Left renal pelvis (tissue), 4 donors: ENCODE measurements around the gene ATP1A2. TPM values are rescaled to one million over a fixed set of nuclear protein-coding genes. Genes with fewer than 3 reads are reported as not detected.
"Not testable (repeated sequence)": the region's sequence is repeated elsewhere in the genome, so short reads cannot be mapped to it uniquely, and the experiment has no call there.

Experiments used
- DNase-seq, 4 donors: peaks; one replicate each; pipeline ENCODE4 v3.0.0-alpha.2; 2013; ENCODE audit warnings: low read depth in 4 of 4, low spot score in 3 of 4
- polyA plus RNA-seq, 4 donors: library from polyadenylated mRNA; unstranded; fragments of 120-200 nt; gene quantifications; one replicate each; pipeline ENCODE4 v1.2.1, GENCODE V29; 2013; ENCODE audit not compliant: insufficient read length in 4 of 4

Gene ATP1A2
- polyA plus RNA-seq, 4 donors: 5.0 to 5.7 (median 5.5) TPM

GRCh38 chr1:160122978-160123495 is 7.5 kb downstream of the ATP1A2 start:
- DNase-seq: no peak

GRCh38 chr1:160123726-160124125 is 8.2 kb downstream of the ATP1A2 start:
- DNase-seq: no peak

- no peak for DNase-seq
These were observed 9.3 kb downstream of the ATP1A2 start for GRCh38 chr1:160124705-160125478.

- DNase-seq: no peak
These were observed 10.2 kb downstream of the ATP1A2 start for GRCh38 chr1:160125746-160126145.

GRCh38 chr1:160126342-160126741 is 10.8 kb downstream of the ATP1A2 start:
- DNase-seq: not testable (repeated sequence)

GRCh38 chr1:160127381-160127780 is 11.8 kb downstream of the ATP1A2 start:
- no peak for DNase-seq

GRCh38 chr1:160127865-160128523 is 12.4 kb downstream of the ATP1A2 start:
- DNase-seq: no peak

GRCh38 chr1:160128636-160129035 is 13.1 kb downstream of the ATP1A2 start:
- no peak for DNase-seq

GRCh38 chr1:160129046-160129445 is 13.5 kb downstream of the ATP1A2 start:
- DNase-seq: no peak

- no peak for DNase-seq
These were observed 14.0 kb downstream of the ATP1A2 start for GRCh38 chr1:160129558-160129957.

GRCh38 chr1:160129966-160130365 is 14.4 kb downstream of the ATP1A2 start:
- no peak for DNase-seq

GRCh38 chr1:160130486-160130885 is 14.9 kb downstream of the ATP1A2 start:
- no peak for DNase-seq

- no peak for DNase-seq
These were observed 15.4 kb downstream of the ATP1A2 start for GRCh38 chr1:160130939-160131338.

- no peak for DNase-seq
These were observed 16.4 kb downstream of the ATP1A2 start for GRCh38 chr1:160131803-160132565.

GRCh38 chr1:160133990-160134770 is 18.6 kb downstream of the ATP1A2 start:
- no peak for DNase-seq

GRCh38 chr1:160134791-160135572 is 19.4 kb downstream of the ATP1A2 start:
- no peak for DNase-seq

GRCh38 chr1:160136121-160136925 is 20.8 kb downstream of the ATP1A2 start:
- no peak for DNase-seq

- DNase-seq: no peak
These were observed 21.3 kb downstream of the ATP1A2 start for GRCh38 chr1:160136926-160137200.

- no peak for DNase-seq
These were observed 21.8 kb downstream of the ATP1A2 start for GRCh38 chr1:160137216-160137862.
